H1 (cell line): ENCODE data around the gene APOM. TPM values are rescaled to one million over a fixed set of nuclear protein-coding genes. Genes with fewer than 3 reads are reported as not detected.

Experiments used
- CBX8 ChIP-seq: fragments of 300-800, 300-1000 bp; sonication (generic); IDR thresholded peaks from 2 replicates; pipeline ENCODE4 v1.7.1; 2016; ENCODE audit warnings: low read depth, low read length, borderline replicate concordance
- E2F6 ChIP-seq: IDR thresholded peaks from 2 replicates; pipeline ENCODE4 v1.6.1; 2012; ENCODE audit warnings: inconsistent platforms
- JUND ChIP-seq: IDR thresholded peaks from 2 replicates; pipeline ENCODE4 v1.6.1; 2011; ENCODE audit warnings: mild to moderate bottlenecking, improper control_type of control experiment, low read length
- PHF8 ChIP-seq: fragments of 200-600 bp; sonication (generic); conservative IDR thresholded peaks from 2 replicates; pipeline ENCODE4 v1.7.1; 2012; ENCODE audit warnings: low read depth, mild to moderate bottlenecking, inconsistent platforms, low read length, moderate library complexity
- SAP30 ChIP-seq: fragments of 300-600 bp; sonication (generic); IDR thresholded peaks from 2 replicates; pipeline ENCODE4 v1.7.1; 2012; ENCODE audit warnings: low read length, moderate library complexity, mild to moderate bottlenecking, inconsistent platforms; ENCODE audit not compliant: insufficient read depth, insufficient replicate concordance
- polyA plus RNA-seq, 7 experiments: library from polyadenylated mRNA; depleted of rRNA in 3 of 7; stranded (reverse) in 5 of 7; unstranded in 2 of 7; fragments of >200 nt in 5 of 7; fragments of 200-250 nt in 2 of 7; gene quantifications; 1 replicate in 5 of 7; 2 replicates in 1 of 7; 4 replicates in 1 of 7; pipeline versions ENCODE4 v1.2.1 to v1.2.3, GENCODE V29; 2011 to 2013; ENCODE audit warnings: missing spikeins in 2 of 7, mixed read lengths in 2 of 7
- total RNA-seq: library from RNA; stranded (reverse); fragmentation: NEBNext Ultra II Directional; extraction: Animal tissue kit (Norgen Biotek cat#: 25700); gene quantifications from 2 replicates; pipeline ENCODE4 v1.2.1, GENCODE V29; 2021

The APOM gene
- total and polyA plus RNA-seq, 2 of the 8 experiments (the other 6 are each of a cell fraction or from before 2014, with no cell fraction given): 3.4 to 12.0 TPM

- no peak for TF ChIP-seq CBX8
- no peak for TF ChIP-seq SAP30
- no peak for TF ChIP-seq PHF8
- no peak for TF ChIP-seq E2F6
- no peak for TF ChIP-seq JUND
Observed at GRCh38 chr6:31702405-31702818, 46.7 kb downstream of the APOM start (continued).
